Left ventricle myocardium inferior (tissue), 1 donor: ENCODE results near the gene TEX14. TPM values are rescaled to one million over a fixed set of nuclear protein-coding genes. Genes with fewer than 3 reads are reported as not detected.
A peak's percentile ranks its signal among the peaks of the same experiment; 100 is the strongest.

ENCODE experiments used
- DNase-seq: peaks from one replicate; pipeline ENCODE4 v3.0.0-alpha.2; 2020
- H3K27ac ChIP-seq: fragments of 200-600 bp; replicated peaks from 2 replicates; pipeline ENCODE4 v1.8.0; 2021
- H3K27me3 ChIP-seq: fragments of 200-600 bp; 2 replicates; pipeline ENCODE4 v1.8.0; 2021; ENCODE audit warnings: low read depth
- H3K36me3 ChIP-seq: fragments of 200-600 bp; 2 replicates; pipeline ENCODE4 v1.8.0; 2021
- H3K4me1 ChIP-seq: fragments of 200-600 bp; 2 replicates; pipeline ENCODE4 v1.8.0; 2021
- H3K4me3 ChIP-seq: fragments of 200-600 bp; 2 replicates; pipeline ENCODE4 v1.8.0; 2021; ENCODE audit warnings: mild to moderate bottlenecking, moderate library complexity
- H3K9me3 ChIP-seq: fragments of 200-600 bp; replicated peaks from 2 replicates; pipeline ENCODE4 v1.8.0; 2021
- intact Hi-C: fragments of 100-400 bp; cut with micrococcal nuclease; formaldehyde crosslinking; loops from one replicate; pipeline ENCODE4 v1.11.0; 2022
- total RNA-seq: library from RNA; stranded (reverse); fragmentation: NEBNext Ultra II Directional; extraction: Animal tissue kit (Norgen Biotek cat#: 25700); gene quantifications from one replicate; pipeline ENCODE4 v1.2.1, GENCODE V29; 2021
- TF ChIP-seq, protein P1 (sequence below): fragments of 200-600 bp; IDR thresholded peaks from 2 replicates; pipeline ENCODE4 v1.8.0; 2021; ENCODE audit warnings: antibody characterized with exemption, mild to moderate bottlenecking, borderline replicate concordance
- donor health status: DM: no; HTN: yes; CAD: no; lungs with severe emphysema.

The TEX14 gene
- total RNA-seq, 1 donor from 2014 or later = 0.19 TPM

GRCh38 chr17:58528443-58528842, 163.4 kb downstream of the TEX14 start:
- H3K27ac ChIP-seq = peak overlapping the region; percentile 82
- H3K36me3 ChIP-seq = peaks cover 11% of the 10 kb centered on the region
- intact Hi-C loops = no loop called here
- H3K4me1 ChIP-seq = peaks cover 83% of the 10 kb centered on the region
- H3K9me3 ChIP-seq = no peaks in the 10 kb centered on the region
- DNase-seq = no peak
- TF ChIP-seq, protein P1, sequence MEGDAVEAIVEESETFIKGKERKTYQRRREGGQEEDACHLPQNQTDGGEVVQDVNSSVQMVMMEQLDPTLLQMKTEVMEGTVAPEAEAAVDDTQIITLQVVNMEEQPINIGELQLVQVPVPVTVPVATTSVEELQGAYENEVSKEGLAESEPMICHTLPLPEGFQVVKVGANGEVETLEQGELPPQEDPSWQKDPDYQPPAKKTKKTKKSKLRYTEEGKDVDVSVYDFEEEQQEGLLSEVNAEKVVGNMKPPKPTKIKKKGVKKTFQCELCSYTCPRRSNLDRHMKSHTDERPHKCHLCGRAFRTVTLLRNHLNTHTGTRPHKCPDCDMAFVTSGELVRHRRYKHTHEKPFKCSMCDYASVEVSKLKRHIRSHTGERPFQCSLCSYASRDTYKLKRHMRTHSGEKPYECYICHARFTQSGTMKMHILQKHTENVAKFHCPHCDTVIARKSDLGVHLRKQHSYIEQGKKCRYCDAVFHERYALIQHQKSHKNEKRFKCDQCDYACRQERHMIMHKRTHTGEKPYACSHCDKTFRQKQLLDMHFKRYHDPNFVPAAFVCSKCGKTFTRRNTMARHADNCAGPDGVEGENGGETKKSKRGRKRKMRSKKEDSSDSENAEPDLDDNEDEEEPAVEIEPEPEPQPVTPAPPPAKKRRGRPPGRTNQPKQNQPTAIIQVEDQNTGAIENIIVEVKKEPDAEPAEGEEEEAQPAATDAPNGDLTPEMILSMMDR = no peak
- peak overlapping the region; percentile 43 for H3K4me3 ChIP-seq
- no peaks in the 10 kb centered on the region for H3K27me3 ChIP-seq

DNA sequence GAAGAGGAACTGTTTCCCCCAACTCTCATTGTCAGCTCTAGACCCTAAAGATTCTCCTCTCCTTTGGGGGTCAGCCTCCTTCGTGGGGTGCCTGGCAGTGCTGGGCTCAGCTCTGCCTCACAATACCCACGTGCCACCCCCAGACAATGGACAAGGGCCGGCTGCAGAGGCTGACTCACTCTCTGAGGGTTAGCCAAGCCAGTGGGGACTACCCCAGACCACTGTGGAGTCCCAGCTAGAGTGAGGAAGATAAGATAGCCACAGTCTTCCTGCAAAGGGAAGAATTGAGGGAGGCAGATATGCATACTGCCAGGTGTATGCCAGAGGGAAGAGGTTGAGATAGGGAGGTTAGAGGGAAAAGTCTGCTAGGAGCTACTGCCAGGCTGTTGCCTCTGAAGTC, 163.9 kb downstream of the TEX14 start:
- no peaks in the 10 kb centered on the region for H3K9me3 ChIP-seq
- DNase-seq = no peak
- no peaks in the 10 kb centered on the region for H3K27me3 ChIP-seq
- H3K27ac ChIP-seq = peak overlapping the region; percentile 82
- H3K36me3 ChIP-seq = peaks cover 15% of the 10 kb centered on the region
- H3K4me3 ChIP-seq = peak overlapping the region; percentile 43
- TF ChIP-seq, protein P1 = no peak
- H3K4me1 ChIP-seq = peaks cover 80% of the 10 kb centered on the region
- intact Hi-C loops = no loop called here

DNA sequence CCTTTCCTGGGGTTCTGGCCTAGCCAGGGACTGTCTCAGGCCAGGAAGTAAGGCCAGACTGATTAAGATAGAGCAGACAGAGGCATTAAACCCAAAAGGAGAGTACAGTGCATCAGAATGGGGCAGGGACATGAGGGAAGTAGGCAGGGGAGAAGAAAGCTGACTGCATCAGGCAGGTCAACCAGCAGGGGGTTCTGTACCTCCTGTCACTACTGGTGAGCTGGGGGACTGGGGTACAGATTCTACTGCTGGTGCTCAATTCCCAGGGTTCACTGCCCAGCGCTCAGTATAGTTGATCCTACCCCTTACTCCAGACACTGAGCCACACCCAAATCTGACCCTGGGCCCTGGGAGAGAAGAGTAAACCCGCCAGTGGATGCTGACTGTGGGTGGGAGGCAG, 164.5 kb downstream of the TEX14 start:
- TF ChIP-seq, protein P1 = peak; percentile 28
- DNase-seq = no peak
- H3K27ac ChIP-seq = peak overlapping the region; percentile 82
- H3K9me3 ChIP-seq = no peaks in the 10 kb centered on the region
- intact Hi-C loops = no loop called here
- H3K27me3 ChIP-seq = no peaks in the 10 kb centered on the region
- H3K4me3 ChIP-seq = peak overlapping the region; percentile 43
- peaks cover 15% of the 10 kb centered on the region for H3K36me3 ChIP-seq
- H3K4me1 ChIP-seq = peaks cover 73% of the 10 kb centered on the region

- Histone ChIP-seq H3K4me1 (peaks cover 68% of the 10 kb centered on the region), H3K27me3 (no peaks in the 10 kb centered on the region), H3K4me3 (peak overlapping the region; percentile 12), H3K27ac (peak overlapping the region; percentile 80), H3K36me3 (peaks cover 21% of the 10 kb centered on the region), H3K9me3 (no peaks in the 10 kb centered on the region)
- DNase-seq = peak; percentile 63
- intact Hi-C loops = no loop called here
- TF ChIP-seq, protein P1 = no peak
These were observed 166.6 kb downstream of the TEX14 start for GRCh38 chr17:58525239-58525638.

DNA sequence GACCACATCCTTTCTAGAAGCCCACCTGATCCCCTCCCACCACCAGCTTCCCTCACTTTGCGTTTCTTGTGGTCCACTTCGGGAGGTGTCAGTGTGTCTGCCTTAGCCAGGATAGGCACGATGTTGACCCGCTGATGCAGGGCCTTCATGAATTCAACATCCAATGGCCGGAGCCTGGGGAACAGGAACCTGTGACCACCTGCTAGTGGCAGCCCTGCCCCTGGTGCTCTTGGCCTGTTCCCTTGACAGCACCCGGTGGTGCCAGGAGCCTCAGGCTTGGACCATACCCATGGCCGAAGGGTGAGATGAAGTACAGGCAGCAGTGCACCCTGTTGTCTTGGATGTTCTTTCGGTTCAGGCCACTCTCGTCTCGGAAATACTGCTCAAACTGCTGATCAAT, 170.2 kb downstream of the TEX14 start:
- intact Hi-C loops = no loop called here
- H3K4me1 ChIP-seq = peaks cover 57% of the 10 kb centered on the region
- TF ChIP-seq, protein P1 = no peak
- H3K27ac ChIP-seq = peak overlapping the region; percentile 98
- no peak for DNase-seq
- peaks cover 21% of the 10 kb centered on the region for H3K36me3 ChIP-seq
- H3K4me3 ChIP-seq = no peak overlapping the region
- H3K9me3 ChIP-seq = no peaks in the 10 kb centered on the region
- H3K27me3 ChIP-seq = no peaks in the 10 kb centered on the region
